COLO829 (cell line): ENCODE results near the gene NME5.

Source experiments
- DNase-seq: peaks from one replicate; pipeline ENCODE4 v3.0.0; 2012; ENCODE audit warnings: low spot score

The NME5 gene

GRCh38 chr5:138132543-138132942, 6.7 kb downstream of the NME5 start:
- no peak for DNase-seq

GRCh38 chr5:138129347-138129746, 9.9 kb downstream of the NME5 start:
- no peak for DNase-seq

GRCh38 chr5:138128334-138128733, 10.9 kb downstream of the NME5 start:
- no peak for DNase-seq

GRCh38 chr5:138115254-138115653, 24.0 kb downstream of the NME5 start:
- no peak for DNase-seq

GRCh38 chr5:138111937-138112336, 27.3 kb downstream of the NME5 start:
- DNase-seq, result no peak

GRCh38 chr5:138111181-138111580, 28.0 kb downstream of the NME5 start:
- no peak for DNase-seq

GRCh38 chr5:138110266-138110963, 28.8 kb downstream of the NME5 start:
- DNase-seq, result no peak

- DNase-seq, result no peak
Observed at GRCh38 chr5:138109463-138110265, 29.6 kb downstream of the NME5 start.

GRCh38 chr5:138107213-138107612, 32.0 kb downstream of the NME5 start:
- no peak for DNase-seq

GRCh38 chr5:138105709-138106108, 33.5 kb downstream of the NME5 start:
- no peak for DNase-seq

- DNase-seq, result no peak
Observed at GRCh38 chr5:138103319-138103637, 36.0 kb downstream of the NME5 start.

GRCh38 chr5:138102454-138103318, 36.5 kb downstream of the NME5 start:
- DNase-seq, result no peak

- DNase-seq, result no peak
Observed at GRCh38 chr5:138096997-138097828, 42.0 kb downstream of the NME5 start.

- DNase-seq, result no peak
Observed at GRCh38 chr5:138096363-138096762, 42.9 kb downstream of the NME5 start.

- DNase-seq, result no peak
Observed at GRCh38 chr5:138095100-138095907, 43.9 kb downstream of the NME5 start.

GRCh38 chr5:138093036-138093435, 46.2 kb downstream of the NME5 start:
- no peak for DNase-seq

- no peak for DNase-seq
Observed at GRCh38 chr5:138092301-138092700, 46.9 kb downstream of the NME5 start.

- DNase-seq, result no peak
Observed at GRCh38 chr5:138091685-138092084, 47.5 kb downstream of the NME5 start.

- DNase-seq, result no peak
Observed at GRCh38 chr5:138083702-138084101, 55.5 kb downstream of the NME5 start, which contains the start of gene WNT8A. Gene WNT8A, plus strand, starts transcription at chr5:138084033. Its CDS starts 95 bp downstream, at chr5:138084128.

- no peak for DNase-seq
Observed at GRCh38 chr5:138082033-138082432, 57.2 kb downstream of the NME5 start.
